G401 (cell line): ENCODE results near the gene ANTKMT. TPM values are rescaled to one million over a fixed set of nuclear protein-coding genes. Genes with fewer than 3 reads are reported as not detected.
A peak's percentile ranks its signal among the peaks of the same experiment; 100 is the strongest.

ENCODE experiments used
- DNase-seq: peaks from one replicate; pipeline ENCODE4 v3.0.0-alpha.2; 2015; ENCODE audit warnings: low spot score
- in situ Hi-C: cut with HindIII; loops from 2 replicates; pipeline ENCODE4 v1.10.0; 2016; ENCODE audit warnings: low sequenced_read_pairs, mixed read lengths
- total RNA-seq: library from RNA; depleted of rRNA; stranded (reverse); fragments of >200 nt; shearing (Covaris generic); gene quantifications from 2 replicates; pipeline ENCODE4 v1.2.3, GENCODE V29; 2014

ANTKMT gene
- total RNA-seq, 1 experiment from 2014 or later = 47.6 TPM

DNA sequence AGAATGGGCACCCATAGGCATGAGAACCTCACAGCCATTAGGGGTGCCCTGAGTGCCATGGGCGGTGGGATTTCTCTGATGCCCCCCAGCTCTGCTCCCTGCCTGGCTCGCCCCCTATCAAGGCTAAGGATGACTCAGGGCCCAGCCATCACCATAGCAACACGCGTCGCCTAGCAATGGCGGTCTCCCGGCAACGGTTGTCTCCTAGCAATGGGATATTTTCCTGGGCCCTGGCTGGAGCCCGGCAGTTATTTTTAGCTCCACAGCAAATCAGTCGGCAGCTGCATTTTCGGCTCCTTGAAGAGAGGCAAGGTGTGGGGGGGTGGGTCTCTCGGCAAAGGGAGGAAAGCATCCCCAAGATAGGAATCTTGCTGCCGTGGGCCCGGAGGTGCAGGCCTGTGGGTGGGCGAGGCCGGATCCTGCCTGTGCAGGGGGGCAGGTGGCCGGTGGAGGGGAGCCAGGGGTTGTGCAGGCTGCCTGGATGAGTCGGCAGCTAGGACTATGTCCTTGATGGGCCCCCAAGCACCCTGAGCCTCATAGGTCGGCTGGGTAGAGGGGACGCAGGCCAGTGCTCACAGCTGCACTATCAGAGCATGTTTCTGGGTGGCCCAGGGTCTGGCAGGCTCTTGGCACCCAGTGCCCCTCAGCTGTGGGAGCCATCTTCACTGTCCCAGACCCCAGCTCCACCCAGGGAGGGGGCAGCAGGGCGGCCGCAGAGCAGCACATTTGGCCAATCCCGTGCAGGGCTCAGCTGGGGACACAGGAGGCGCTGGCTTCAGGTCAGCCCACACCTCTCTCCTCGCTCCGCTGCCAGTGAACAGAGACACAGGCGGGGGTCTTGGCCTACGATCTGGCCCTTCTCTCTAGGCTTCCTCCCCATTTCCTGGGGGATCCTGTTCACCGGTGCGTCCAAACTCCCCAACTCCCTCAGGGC is 11.1 kb upstream of the ANTKMT start:
- in situ Hi-C loops = loop anchor here (10.0 to 25.0 kb wide), 2 partner anchors 152 to 265 kb away; partner anchors contain the start of gene LMF1
- DNase-seq = peak; percentile 98

DNA sequence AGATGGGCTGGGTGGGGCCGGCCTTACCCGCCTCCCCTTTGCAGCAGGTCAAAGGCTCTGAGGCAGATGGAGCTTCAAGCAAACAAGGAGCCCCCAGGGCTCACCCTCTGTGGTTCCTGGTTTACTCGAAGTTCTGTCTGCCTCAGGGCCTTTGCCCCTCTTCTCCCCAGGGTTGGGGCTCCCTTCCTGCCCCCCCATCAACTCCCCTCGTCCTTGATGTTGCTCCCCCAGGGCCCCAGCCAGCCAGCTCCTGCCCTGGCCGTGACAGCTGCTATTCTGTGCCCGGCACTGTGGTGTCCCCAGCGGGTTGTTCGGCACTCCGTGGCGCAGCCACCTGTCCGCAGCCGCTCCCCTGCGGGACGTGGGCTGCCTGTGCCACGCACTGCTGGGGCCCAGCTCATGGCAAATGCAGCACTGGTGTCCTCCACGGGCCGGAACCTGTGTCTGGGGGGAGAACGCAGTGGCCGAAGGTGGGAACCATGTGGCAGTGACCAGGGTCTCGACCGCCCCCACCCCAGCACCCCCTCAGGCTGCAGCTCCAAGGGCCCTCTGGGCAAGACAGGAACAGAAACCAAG is 10.4 kb upstream of the ANTKMT start:
- in situ Hi-C loops = loop anchor here (10.0 to 25.0 kb wide), 2 partner anchors 152 to 264 kb away; partner anchors contain the start of gene LMF1
- DNase-seq = no peak

- no peak for DNase-seq
- in situ Hi-C loops = loop anchor here (10.0 to 25.0 kb wide), 2 partner anchors 151 to 264 kb away; partner anchors contain the start of gene LMF1
Observed at GRCh38 chr16:711084-711483, 9.9 kb upstream of the ANTKMT start.

DNA sequence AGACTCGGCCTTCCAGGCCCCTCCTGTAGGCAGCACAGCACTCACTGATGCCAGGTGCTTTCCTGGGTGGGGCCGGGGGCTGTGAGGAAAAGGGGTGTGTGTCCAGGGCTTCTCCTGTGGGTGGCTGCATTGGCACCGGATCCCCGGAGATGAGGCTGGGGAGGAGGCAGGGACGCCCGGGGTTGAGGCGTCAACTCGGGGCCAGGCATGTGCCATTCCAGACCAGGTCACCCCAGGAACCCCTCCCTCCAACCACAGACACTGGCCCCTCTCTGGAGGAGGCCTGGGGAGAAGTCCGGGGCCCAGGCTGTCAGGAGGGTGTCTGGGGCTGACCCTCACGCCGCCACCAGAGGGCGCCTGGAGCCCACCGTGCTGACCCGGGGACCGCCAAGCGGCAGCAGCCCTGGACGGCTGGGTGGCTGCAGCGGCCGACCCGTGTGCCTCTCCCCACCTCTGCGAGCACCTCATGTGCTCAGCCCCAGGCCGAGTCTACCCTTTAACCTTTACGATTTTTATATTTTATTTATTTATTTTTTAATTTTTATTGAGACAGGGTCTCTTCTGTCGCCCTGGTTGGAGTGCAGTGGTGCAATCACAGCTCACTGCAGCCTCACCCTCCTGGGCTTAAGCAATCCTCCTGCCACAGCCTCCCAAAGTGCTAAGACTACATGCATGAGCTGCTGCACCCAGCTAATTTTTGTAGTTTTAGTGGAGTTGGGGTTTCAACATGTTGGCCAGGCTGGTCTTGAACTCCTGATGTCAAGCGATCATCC is 9.2 kb upstream of the ANTKMT start:
- DNase-seq = peak; percentile 78
- in situ Hi-C loops = loop anchor here (10.0 to 25.0 kb wide), 2 partner anchors 151 to 263 kb away; partner anchors contain the start of gene LMF1

DNA sequence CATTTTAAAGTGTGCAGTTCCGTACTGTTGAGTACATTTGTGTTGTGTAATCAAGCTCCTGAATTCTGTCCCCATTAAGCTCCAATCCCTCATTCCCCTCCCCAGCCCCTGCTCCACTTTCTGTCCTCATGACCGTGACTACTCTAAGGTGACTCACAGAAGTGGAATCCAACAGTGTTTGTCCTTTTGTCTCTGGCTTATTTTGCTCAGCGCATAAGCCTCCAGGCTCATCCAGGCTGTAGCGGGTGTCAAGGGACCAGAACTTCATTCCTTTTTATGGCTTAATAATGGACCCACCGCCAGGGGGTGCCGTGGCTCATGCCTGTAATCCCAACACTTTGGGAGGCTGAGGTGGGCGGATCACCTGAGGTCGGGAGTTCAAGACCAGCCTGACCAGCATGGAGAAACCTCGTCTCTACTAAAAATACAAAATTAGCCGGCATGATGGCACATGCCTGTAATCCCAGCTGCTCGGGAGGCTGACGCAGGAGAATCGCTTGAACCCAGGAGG is 8.2 kb upstream of the ANTKMT start:
- in situ Hi-C loops = loop anchor here (10.0 to 25.0 kb wide), 2 partner anchors 150 to 262 kb away; partner anchors contain the start of gene LMF1
- DNase-seq = peak; percentile 63

DNA sequence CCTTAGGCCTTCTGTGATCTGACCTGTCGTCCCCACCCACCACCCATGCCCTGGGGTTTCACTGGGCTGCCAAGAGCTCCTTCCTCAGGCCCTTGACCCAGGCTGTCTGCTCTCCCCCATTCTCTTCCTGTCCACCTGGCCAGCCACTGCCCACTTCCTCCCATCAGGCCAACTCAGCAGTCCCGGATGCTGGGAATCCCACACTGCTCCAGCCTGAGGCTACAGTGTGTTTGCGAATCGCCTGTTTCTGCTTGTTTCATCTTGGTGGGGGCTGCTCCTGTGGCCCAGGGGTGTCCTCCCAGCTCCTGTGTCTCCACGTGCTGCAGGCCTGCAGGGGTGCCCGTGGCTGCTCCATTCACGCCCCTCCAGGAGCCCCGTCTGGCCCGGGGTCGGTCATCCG is 6.9 kb upstream of the ANTKMT start:
- in situ Hi-C loops = loop anchor here (10.0 to 25.0 kb wide), 2 partner anchors 148 to 261 kb away; partner anchors contain the start of gene LMF1
- DNase-seq = no peak

DNA sequence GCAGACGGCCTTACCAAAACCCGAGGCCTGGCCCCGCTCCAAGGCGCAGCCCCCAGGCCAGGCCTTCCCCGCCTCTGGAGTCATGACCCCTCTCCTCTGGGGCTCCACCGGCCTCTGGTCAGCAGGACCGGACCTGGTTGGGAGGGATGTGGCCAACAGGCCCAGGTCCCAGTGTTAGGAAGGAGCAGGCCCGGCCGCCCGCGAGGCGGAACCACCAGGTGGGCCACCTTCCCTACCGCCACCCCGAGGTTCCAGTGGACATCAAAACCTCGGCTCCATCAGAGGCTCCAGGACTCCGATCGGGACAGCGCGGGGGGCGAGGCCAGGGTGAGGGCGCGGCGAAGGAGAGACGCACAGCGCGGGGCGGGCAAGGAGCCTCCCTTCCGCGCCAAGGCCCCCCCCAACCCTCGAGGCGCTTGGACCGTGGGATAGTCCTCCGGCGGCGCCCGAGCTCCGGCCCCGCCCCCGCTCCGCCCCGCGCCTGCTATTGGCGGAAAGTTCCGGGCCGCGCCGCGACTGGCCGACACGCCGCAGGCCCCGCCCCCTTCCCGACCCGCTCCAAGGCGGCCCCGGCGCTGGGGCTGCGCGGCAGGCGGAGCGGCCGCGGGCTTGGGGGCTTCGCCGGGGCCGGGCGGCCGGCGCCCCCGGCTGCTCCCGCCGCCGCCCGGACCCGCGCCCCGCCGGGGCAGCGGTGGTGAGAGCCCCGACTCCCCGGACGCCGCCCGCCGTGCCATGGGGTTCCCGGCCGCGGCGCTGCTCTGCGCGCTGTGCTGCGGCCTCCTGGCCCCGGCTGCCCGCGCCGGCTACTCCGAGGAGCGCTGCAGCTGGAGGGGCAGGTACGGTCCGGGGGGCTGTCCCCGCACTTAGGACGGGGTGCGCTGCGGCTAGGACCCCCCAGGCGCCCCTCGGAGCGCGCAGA is 6.1 kb upstream of the ANTKMT start, which contains the start of gene METRN:
TSS of gene METRN (plus strand) at position 561 of the 919 bp plus-strand sequence. CDS start at position 733, 172 bp downstream.
- DNase-seq = peak; percentile 85
- in situ Hi-C loops = loop anchor here (10.0 to 25.0 kb wide), 2 partner anchors 147 to 260 kb away; partner anchors contain the start of gene LMF1

DNA sequence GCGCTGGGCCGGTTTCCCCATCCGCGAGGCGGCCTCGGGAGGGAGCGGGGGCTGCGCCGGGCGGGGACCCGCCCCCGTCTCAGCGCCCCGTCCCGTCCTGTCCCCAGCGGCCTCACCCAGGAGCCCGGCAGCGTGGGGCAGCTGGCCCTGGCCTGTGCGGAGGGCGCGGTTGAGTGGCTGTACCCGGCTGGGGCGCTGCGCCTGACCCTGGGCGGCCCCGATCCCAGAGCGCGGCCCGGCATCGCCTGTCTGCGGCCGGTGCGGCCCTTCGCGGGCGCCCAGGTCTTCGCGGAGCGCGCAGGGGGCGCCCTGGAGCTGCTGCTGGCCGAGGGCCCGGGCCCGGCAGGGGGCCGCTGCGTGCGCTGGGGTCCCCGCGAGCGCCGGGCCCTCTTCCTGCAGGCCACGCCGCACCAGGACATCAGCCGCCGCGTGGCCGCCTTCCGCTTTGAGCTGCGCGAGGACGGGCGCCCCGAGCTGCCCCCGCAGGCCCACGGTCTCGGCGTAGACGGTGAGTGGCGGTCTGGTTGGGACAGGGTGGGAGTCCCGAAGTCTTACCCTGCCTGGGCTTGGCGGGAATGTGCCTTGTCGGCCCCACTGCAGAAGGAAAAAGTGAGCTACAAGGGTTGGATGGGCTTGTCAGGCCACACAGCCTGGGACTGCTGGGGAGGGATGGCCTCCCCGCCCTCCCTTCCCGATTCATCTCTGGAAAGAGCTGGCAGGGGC is 5.3 kb upstream of the ANTKMT start:
- no peak for DNase-seq
- in situ Hi-C loops = loop anchor here (10.0 to 25.0 kb wide), 2 partner anchors 147 to 259 kb away; partner anchors contain the start of gene LMF1

GRCh38 chr16:716200-716568 is 4.8 kb upstream of the ANTKMT start:
- DNase-seq = peak; percentile 80
- in situ Hi-C loops = loop anchor here (10.0 to 25.0 kb wide), 2 partner anchors 146 to 259 kb away; partner anchors contain the start of gene LMF1

DNA sequence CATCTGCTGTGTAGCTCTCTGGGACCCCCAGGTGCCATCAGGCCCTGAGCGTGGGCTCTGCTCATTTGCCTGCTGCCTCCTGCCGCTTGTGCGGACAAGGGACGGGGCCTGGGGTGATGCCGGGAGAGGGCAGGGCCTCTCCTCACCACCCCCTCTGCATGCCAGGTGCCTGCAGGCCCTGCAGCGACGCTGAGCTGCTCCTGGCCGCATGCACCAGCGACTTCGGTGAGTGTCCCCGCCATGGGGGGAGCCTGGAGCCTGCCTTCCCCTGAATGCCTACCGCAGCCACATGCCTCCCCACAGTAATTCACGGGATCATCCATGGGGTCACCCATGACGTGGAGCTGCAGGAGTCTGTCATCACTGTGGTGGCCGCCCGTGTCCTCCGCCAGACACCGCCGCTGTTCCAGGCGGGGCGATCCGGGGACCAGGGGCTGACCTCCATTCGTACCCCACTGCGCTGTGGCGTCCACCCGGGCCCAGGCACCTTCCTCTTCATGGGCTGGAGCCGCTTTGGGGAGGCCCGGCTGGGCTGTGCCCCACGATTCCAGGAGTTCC is 4.1 kb upstream of the ANTKMT start:
- DNase-seq = no peak
- in situ Hi-C loops = loop anchor here (10.0 to 25.0 kb wide), 2 partner anchors 145 to 258 kb away; partner anchors contain the start of gene LMF1

- DNase-seq = no peak
- in situ Hi-C loops = loop anchor here (10.0 to 25.0 kb wide), 2 partner anchors 145 to 257 kb away; partner anchors contain the start of gene LMF1
Observed at GRCh38 chr16:717450-718245, 3.3 kb upstream of the ANTKMT start.

DNA sequence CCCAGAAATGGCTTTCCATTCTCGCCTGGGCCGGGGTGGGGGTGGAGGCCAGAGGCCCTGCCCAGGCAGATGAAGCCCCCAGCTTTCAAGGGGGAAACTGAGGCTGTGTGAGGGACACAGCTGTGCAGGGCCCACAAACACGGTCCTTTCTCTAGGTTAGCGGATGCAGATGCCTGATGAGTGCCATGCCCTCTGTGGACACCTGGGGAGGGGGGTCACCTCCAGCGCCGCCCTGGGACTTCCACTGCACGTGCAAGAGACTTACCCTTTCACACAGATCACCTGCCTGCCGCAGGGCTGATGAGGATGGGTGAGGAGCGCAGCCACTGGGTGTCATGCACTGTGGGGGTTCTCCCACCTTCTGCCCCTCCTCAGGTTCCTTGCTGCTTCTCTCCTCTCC is 2.6 kb upstream of the ANTKMT start:
- no peak for DNase-seq
- in situ Hi-C loops = loop anchor here (10.0 to 25.0 kb wide), 2 partner anchors 144 to 256 kb away; partner anchors contain the start of gene LMF1

DNA sequence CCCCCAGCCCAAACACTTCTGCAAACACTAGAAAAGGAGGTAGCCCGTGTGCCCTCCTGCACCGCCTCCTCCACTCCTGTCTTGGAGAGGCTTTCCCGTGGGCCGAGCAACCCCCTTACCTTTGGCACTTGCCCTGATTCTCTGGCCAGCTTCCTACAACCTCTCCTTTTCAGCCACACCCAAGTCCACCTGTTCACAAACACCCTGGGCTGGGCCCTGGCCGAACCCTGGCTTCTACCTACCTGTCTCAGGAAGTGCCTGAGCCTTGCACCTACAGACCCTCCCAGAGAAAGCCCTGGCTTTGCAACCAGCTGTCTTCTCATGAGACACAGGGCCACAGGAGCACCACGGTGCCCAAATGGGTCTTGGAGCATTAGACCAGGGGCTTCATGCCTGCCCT is 2.0 kb upstream of the ANTKMT start:
- DNase-seq = no peak
- in situ Hi-C loops = loop anchor here (10.0 to 25.0 kb wide), 2 partner anchors 143 to 256 kb away; partner anchors contain the start of gene LMF1

DNA sequence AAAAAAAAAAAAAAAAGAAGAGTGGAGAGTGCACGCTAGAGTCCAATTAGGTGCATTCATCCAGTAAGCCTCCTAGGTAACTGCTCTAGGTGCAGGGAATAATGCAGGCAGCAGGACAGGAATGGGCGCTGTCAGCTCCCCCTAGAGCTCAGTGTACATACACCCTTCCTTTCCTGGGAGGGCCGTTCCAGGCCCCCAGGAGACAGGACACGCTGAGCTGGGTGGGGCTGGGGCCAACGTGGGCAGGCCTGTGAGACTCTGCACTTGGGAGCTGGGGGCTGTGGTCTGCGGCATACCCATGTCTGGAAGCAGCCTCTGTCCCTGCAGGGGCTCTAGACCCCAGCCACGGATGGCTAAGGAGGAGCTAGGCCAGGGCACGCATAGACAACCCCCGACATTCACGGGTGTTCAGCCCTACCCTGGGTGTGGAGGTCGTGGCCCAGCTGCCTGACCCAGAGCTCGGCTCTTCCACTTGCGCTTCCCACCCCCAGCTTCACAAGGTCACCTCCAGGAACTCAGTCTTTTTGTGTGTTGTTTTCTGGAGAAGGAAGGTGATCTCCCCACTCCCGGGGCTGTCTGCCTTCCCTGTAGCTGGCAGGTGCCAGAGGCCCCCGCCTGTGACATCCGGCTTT is 1.0 kb upstream of the ANTKMT start:
- no peak for DNase-seq
- in situ Hi-C loops = loop anchor here (10.0 to 25.0 kb wide), 2 partner anchors 142 to 255 kb away; partner anchors contain the start of gene LMF1

GRCh38 chr16:720447-720989 is 428 bp upstream of the ANTKMT start:
- in situ Hi-C loops = loop anchor here (25.0 kb wide), 1 partner anchor 142 kb away; no protein-coding TSS in a partner anchor

More at GRCh38 chr16:720447-720989, 428 bp upstream of the ANTKMT start:
- peak; percentile 77 for DNase-seq
